Right lobe of liver (tissue), 4 donors: Measurements from ENCODE around the gene SH2D2A.

Experiments
- POLR2A ChIP-seq: fragments of 450-650 bp; IDR thresholded peaks from one replicate; pipeline ENCODE4 v1.6.1; 2017; ENCODE audit warnings: antibody characterized with exemption, mild to moderate bottlenecking
- TF ChIP-seq, protein P1 (sequence below), 4 donors: fragments of 200-600 bp in 3 of 4; fragments of 450-650 bp in 1 of 4; IDR thresholded peaks; one replicate each; pipeline versions ENCODE4 v1.5.1 to v1.8.0; 2016 to 2022; ENCODE audit warnings: antibody characterized with exemption in 4 of 4, mild to moderate bottlenecking in 2 of 4
- donor health status: DM: no; HTN: no; CAD: no.
- donor health status: DM: no; HTN: no; CAD: no.
- donor health status: DM: no; HTN: yes; CAD: no.

DNA sequence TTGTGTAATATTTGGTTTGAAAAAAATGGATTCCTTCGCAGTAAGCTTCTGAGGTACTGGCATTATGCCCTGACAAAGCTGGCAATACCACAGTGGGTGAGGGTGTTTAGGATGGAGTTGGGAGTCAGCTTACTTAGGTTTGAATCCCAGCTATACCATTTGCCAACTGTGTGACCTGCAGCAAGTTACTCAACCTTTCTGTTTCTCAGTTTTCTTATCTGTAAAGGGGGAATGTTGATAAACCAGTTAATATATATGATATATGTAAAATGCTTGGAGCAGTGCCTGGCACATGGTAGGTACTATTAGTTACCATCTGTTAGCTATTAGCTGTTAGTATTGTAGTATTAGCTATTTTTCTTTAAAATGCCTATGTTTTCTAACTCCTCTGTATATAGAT is 60.3 kb downstream of the SH2D2A start:
- TF ChIP-seq, protein P1, sequence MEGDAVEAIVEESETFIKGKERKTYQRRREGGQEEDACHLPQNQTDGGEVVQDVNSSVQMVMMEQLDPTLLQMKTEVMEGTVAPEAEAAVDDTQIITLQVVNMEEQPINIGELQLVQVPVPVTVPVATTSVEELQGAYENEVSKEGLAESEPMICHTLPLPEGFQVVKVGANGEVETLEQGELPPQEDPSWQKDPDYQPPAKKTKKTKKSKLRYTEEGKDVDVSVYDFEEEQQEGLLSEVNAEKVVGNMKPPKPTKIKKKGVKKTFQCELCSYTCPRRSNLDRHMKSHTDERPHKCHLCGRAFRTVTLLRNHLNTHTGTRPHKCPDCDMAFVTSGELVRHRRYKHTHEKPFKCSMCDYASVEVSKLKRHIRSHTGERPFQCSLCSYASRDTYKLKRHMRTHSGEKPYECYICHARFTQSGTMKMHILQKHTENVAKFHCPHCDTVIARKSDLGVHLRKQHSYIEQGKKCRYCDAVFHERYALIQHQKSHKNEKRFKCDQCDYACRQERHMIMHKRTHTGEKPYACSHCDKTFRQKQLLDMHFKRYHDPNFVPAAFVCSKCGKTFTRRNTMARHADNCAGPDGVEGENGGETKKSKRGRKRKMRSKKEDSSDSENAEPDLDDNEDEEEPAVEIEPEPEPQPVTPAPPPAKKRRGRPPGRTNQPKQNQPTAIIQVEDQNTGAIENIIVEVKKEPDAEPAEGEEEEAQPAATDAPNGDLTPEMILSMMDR (IDR thresholded peaks at IDR 0.05), result no peak
- no peak for TF ChIP-seq POLR2A
